ENCODE measurements around the gene FRMD5. TPM values are rescaled to one million over a fixed set of nuclear protein-coding genes. Genes with fewer than 3 reads are reported as not detected.

Gene FRMD5
- total RNA-seq, 1 donor from 2014 or later, result not detected

DNA sequence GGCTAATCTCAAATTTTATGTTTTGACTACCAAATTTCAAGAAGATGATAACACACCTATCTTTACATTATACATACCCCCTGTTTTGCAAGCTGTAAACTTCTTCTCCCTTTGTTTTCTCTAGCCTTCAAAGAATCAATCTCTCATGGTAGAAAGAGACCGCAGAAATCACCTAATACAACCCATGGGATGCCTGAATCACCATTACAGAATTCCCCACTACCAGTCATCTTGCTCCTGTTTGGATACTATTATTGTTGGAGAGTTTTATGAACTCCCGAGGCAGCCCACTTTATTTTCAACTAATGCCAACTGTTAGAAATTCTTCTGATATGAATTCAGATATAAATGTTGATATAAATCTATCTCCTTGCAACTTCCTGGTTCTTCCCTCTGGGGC lies 110.9 kb downstream of the FRMD5 start:
- intact Hi-C loops (cut with DNase I), result no loop called here
- no peaks in the 10 kb centered on the region for H3K9me3 ChIP-seq
- no peaks in the 10 kb centered on the region for H3K27me3 ChIP-seq
- TF ChIP-seq, protein P1, sequence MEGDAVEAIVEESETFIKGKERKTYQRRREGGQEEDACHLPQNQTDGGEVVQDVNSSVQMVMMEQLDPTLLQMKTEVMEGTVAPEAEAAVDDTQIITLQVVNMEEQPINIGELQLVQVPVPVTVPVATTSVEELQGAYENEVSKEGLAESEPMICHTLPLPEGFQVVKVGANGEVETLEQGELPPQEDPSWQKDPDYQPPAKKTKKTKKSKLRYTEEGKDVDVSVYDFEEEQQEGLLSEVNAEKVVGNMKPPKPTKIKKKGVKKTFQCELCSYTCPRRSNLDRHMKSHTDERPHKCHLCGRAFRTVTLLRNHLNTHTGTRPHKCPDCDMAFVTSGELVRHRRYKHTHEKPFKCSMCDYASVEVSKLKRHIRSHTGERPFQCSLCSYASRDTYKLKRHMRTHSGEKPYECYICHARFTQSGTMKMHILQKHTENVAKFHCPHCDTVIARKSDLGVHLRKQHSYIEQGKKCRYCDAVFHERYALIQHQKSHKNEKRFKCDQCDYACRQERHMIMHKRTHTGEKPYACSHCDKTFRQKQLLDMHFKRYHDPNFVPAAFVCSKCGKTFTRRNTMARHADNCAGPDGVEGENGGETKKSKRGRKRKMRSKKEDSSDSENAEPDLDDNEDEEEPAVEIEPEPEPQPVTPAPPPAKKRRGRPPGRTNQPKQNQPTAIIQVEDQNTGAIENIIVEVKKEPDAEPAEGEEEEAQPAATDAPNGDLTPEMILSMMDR (IDR thresholded peaks at IDR 0.05), result no peak
- no peak overlapping the region for H3K4me3 ChIP-seq
- no peak overlapping the region for H3K27ac ChIP-seq
- no peaks in the 10 kb centered on the region for H3K36me3 ChIP-seq
- H3K4me1 ChIP-seq, result peaks cover 0 to 5% of the 10 kb centered on the region in 2 donors
- no peak for DNase-seq (ENCODE audit: low spot score in 2 of 2)

DNA sequence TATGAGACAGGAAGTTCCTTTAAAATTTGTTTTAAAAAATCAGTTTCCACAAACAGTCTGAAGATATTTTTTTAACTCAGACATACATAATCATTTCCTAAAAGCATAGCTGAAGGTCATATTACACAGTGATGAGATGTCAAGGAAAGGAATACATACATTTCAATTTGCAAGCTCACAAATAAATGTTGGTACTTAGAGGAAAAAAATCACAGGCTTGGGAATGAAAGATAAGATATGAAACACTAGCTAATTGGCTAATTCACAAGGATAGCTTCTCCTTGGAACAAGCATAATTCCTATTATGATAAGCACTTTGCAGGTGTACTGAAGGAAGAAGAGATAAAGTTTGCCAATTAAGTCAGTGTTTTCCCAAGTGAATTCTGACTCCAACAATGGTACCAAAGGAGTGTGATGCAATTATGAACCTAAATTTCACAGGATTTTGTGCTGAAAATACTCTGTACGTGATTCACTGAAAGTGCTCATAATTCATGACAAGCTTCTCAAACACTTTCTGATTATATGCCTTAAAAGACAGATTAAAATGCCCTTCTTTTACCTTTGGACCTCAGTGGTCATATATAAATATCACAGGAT lies 112.4 kb downstream of the FRMD5 start:
- Histone ChIP-seq H3K4me1 (peaks cover 0 to 5% of the 10 kb centered on the region in 2 donors), H3K27ac (no peak overlapping the region), H3K9me3 (no peaks in the 10 kb centered on the region), H3K27me3 (no peaks in the 10 kb centered on the region), H3K4me3 (no peak overlapping the region), H3K36me3 (no peaks in the 10 kb centered on the region)
- intact Hi-C loops (cut with DNase I), result no loop called here
- TF ChIP-seq, protein P1 (IDR thresholded peaks at IDR 0.05), result no peak
- DNase-seq (ENCODE audit: low spot score in 2 of 2), result no peak

DNA sequence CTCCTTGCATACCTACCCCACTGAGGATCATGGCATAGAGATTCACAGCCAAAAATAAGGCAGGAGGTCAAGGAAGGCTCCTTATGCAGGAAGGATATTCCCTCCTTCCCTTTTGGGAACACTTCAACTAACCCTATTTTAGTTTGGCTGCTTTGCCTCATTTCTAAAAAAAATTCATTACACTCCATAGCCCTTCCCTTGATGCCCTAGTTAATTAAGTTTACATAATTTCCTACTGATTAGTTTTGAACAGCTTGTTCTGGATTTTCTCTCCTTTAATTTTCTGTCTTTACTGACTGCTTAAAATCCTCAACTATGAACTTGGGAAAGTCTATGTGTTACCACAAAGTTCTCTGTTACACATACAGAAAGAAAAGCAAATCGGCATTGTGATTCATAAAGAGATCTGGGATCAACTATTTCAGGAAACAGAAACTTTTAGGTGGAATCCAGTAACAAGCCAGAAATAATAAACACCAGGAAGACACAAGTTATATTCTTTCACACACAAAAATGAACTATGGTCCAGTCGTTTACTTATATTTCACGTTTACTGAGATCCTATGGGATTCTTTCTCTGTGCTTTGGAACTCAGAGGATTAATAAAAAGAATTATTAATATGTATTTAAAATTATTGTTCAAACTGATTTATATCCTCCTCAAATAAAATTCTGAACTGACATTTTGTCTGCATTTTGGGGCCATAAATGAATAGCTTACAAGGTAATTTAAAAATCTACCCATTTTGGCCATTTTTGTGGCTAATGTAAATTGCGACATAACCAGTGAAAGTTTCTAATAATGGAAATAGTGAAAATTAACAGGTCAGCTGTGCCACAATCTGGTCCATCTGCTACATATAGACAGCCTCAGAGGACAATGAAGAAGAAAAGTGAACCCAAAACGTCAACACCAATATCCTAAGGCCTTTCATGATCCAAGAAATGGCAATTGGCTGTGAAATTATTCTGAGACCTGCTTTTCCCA lies 113.8 kb downstream of the FRMD5 start:
- H3K4me3 ChIP-seq, result no peak overlapping the region
- H3K27me3 ChIP-seq, result no peaks in the 10 kb centered on the region
- H3K9me3 ChIP-seq, result no peaks in the 10 kb centered on the region
- H3K27ac ChIP-seq, result peak overlapping the region in 1 of 2 donors; percentile 32
- TF ChIP-seq, protein P1 (IDR thresholded peaks at IDR 0.05), result no peak
- DNase-seq (ENCODE audit: low spot score in 2 of 2), result no peak
- intact Hi-C loops (cut with DNase I), result no loop called here
- no peaks in the 10 kb centered on the region for H3K36me3 ChIP-seq
- peaks cover 0 to 5% of the 10 kb centered on the region in 2 donors for H3K4me1 ChIP-seq

DNA sequence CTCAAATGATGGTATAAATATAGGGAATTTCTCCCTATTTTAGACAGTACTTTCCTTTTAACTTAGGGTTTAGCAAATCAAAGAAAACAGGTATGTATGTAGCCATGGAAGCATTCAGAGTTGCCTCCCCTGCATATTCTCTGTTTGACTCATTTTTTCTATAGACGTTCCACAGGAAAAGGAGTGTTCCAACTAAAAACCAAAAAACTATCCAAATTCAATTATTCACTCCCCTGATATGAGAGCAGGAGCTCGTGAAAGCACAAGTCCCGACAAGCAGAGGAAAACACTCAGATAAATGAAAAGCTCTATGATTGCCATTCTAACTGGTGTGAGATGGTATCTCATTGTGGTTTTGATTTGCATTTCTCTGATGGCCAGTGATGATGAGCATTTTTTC lies 119.5 kb downstream of the FRMD5 start:
- H3K4me1 ChIP-seq, result peaks cover 0 to under 1% of the 10 kb centered on the region in 2 donors
- TF ChIP-seq, protein P1 (IDR thresholded peaks at IDR 0.05), result no peak
- intact Hi-C loops (cut with DNase I), result no loop called here
- no peak for DNase-seq (ENCODE audit: low spot score in 2 of 2)
- no peaks in the 10 kb centered on the region for H3K27me3 ChIP-seq
- H3K4me3 ChIP-seq, result no peak overlapping the region
- no peak overlapping the region for H3K27ac ChIP-seq
- H3K9me3 ChIP-seq, result no peaks in the 10 kb centered on the region
- no peaks in the 10 kb centered on the region for H3K36me3 ChIP-seq

DNA sequence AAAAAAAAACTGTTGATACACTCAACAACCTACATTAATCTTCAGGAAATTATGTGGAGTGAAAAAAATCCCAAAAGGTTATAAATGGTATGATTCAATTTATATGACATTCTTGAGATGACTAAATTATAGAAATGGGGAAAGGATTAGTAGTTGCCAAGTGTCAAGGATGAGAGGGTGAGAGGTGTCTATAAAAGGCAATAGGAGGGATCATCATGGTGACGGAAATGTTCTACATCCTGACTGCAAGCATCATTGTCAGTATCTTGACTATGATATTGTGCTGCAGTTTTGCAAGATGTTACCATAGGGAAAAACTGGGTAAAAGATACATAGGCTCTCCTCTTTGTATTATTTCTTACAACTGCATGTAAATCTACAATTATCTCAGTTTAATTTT lies 125.6 kb downstream of the FRMD5 start:
- intact Hi-C loops (cut with DNase I), result no loop called here

More for the DNA sequence above, 125.6 kb downstream of the FRMD5 start:
- no peak for DNase-seq (ENCODE audit: low spot score in 2 of 2)
- Histone ChIP-seq H3K4me1 (no peaks in the 10 kb centered on the region), H3K4me3 (no peak overlapping the region), H3K27me3 (no peaks in the 10 kb centered on the region), H3K9me3 (no peaks in the 10 kb centered on the region), H3K27ac (no peak overlapping the region), H3K36me3 (no peaks in the 10 kb centered on the region)
- TF ChIP-seq, protein P1 (IDR thresholded peaks at IDR 0.05), result no peak

Data from ascending aorta (tissue), 2 donors.